Gastrocnemius medialis (tissue), 4 donors: ENCODE measurements around the gene RAB5A.

Source experiments
- POLR2A ChIP-seq, 2 donors: fragments of 450-650 bp; IDR thresholded peaks; one replicate each; pipeline ENCODE4 v1.6.1; 2017; ENCODE audit warnings: antibody characterized with exemption in 2 of 2, mild to moderate bottlenecking in 2 of 2, moderate library complexity in 2 of 2
- TF ChIP-seq, protein P1 (sequence below), 5 experiments: fragments of 450-650 bp in 3 of 5; fragments of 200-600 bp in 2 of 5; sonication (generic) in 2 of 5; IDR thresholded peaks in 4 of 5; conservative IDR thresholded peaks in 1 of 5; 1 replicate in 4 of 5; 2 replicates in 1 of 5; pipeline ENCODE4 v1.5.1; 2016 to 2019; ENCODE audit warnings: antibody characterized with exemption in 5 of 5, mild to moderate bottlenecking in 3 of 5, moderate library complexity in 3 of 5

DNA sequence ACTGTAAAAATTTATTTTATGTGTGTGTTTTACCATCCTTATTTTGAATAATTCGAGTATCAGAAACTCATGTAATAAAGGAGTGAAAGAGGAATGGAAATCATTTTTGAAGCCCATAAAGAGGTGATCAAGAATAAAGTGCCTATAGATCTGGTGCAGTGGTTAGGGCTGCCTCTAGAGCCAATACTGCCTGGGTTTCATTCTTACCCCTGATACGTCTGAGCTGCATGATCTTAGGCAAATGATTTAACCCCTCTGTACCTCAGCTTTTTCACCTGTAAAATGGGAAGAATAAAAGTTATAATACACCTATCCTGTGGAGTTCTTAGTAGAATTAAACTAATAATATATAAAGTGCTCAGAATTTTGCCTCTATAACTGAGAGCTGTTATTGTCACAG lies 43.2 kb upstream of the RAB5A start:
- TF ChIP-seq POLR2A (IDR thresholded peaks at IDR 0.05) = no peak
- TF ChIP-seq, protein P1, sequence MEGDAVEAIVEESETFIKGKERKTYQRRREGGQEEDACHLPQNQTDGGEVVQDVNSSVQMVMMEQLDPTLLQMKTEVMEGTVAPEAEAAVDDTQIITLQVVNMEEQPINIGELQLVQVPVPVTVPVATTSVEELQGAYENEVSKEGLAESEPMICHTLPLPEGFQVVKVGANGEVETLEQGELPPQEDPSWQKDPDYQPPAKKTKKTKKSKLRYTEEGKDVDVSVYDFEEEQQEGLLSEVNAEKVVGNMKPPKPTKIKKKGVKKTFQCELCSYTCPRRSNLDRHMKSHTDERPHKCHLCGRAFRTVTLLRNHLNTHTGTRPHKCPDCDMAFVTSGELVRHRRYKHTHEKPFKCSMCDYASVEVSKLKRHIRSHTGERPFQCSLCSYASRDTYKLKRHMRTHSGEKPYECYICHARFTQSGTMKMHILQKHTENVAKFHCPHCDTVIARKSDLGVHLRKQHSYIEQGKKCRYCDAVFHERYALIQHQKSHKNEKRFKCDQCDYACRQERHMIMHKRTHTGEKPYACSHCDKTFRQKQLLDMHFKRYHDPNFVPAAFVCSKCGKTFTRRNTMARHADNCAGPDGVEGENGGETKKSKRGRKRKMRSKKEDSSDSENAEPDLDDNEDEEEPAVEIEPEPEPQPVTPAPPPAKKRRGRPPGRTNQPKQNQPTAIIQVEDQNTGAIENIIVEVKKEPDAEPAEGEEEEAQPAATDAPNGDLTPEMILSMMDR (IDR thresholded peaks at IDR 0.05 in 4 of 5, conservative IDR thresholded peaks at IDR 0.05 in 1 of 5) = no peak
